Breast epithelium (tissue), 3 donors: ENCODE results near the gene TDRD10.

Experiments
- POLR2A ChIP-seq: fragments of 450-650 bp; IDR thresholded peaks from one replicate; pipeline ENCODE4 v1.6.1; 2016; ENCODE audit warnings: antibody characterized with exemption, mild to moderate bottlenecking, moderate library complexity
- TF ChIP-seq, protein P1 (sequence below), 3 donors: fragments of 450-650 bp; IDR thresholded peaks; one replicate each; pipeline ENCODE4 v1.5.1; 2016 to 2017; ENCODE audit warnings: antibody characterized with exemption in 3 of 3, mild to moderate bottlenecking in 3 of 3, moderate library complexity in 3 of 3

DNA sequence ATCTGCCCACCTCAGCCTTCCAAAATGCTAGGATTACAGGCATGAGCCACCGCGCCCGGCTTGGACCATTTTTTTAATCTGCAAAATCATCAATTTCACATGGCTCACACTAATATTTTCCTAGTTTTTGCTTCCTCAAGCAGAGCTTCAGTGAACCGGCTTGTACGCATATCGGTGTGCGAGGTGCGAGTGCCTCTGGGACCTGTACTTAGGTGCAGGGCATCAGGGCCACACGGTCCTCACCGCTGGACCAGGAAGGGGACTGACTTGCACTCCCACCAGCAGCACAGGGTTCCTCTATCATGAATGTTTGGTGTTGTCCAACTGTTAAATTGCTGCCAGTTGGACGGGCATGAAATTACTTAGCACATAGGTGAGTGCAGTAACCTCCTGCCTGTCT lies 15.6 kb downstream of the TDRD10 start:
- no peak for TF ChIP-seq POLR2A
- TF ChIP-seq, protein P1, sequence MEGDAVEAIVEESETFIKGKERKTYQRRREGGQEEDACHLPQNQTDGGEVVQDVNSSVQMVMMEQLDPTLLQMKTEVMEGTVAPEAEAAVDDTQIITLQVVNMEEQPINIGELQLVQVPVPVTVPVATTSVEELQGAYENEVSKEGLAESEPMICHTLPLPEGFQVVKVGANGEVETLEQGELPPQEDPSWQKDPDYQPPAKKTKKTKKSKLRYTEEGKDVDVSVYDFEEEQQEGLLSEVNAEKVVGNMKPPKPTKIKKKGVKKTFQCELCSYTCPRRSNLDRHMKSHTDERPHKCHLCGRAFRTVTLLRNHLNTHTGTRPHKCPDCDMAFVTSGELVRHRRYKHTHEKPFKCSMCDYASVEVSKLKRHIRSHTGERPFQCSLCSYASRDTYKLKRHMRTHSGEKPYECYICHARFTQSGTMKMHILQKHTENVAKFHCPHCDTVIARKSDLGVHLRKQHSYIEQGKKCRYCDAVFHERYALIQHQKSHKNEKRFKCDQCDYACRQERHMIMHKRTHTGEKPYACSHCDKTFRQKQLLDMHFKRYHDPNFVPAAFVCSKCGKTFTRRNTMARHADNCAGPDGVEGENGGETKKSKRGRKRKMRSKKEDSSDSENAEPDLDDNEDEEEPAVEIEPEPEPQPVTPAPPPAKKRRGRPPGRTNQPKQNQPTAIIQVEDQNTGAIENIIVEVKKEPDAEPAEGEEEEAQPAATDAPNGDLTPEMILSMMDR (IDR thresholded peaks at IDR 0.05): no peak
